GM20000 (cell line): ENCODE data around the gene ASXL1.

Experiments
- DNase-seq: peaks from one replicate; pipeline ENCODE4 v3.0.0; 2012; ENCODE audit warnings: low spot score
- CTCF ChIP-seq: IDR thresholded peaks from 2 replicates; pipeline ENCODE4 v1.5.1; 2012; ENCODE audit warnings: mild to moderate bottlenecking, control low read depth; ENCODE audit errors: extremely low read depth, missing control alignments

ASXL1 gene

GRCh38 chr20:32439132-32439829 lies 81.2 kb downstream of the ASXL1 start:
- TF ChIP-seq CTCF, result no peak
- no peak for DNase-seq

DNA sequence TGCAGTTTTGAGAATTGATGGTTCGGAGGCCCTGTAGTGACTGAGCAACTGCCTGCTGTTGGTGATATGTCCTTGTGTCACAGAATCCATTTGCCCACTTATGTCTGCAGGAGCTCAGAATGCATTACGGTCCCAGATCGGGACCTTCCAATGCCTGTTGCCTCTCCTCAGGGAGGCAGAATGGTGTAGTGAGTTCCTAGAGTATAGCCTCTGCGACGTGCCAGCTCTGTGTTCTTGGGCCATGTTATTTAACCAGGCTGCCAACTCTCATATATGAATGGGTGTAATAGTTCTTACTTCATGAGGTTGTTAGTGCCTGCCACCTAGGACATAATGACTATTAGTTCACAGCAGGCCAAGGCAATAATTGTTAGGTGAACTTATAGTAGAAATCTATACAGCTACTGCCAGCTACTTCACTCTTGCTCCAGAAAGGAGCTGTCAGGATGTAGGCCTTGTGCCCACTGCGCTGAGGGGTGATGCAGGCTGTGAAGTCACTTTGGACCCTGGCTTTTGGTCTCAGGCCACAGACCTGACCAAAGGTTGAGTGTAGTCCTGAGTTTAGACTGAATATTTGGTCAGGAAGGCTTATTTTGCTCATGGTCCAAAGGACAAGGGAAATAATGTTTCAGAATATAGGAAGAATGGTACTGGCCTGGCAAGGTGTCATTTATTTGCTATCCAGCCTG lies 82.1 kb downstream of the ASXL1 start:
- no peak for DNase-seq
- no peak for TF ChIP-seq CTCF

DNA sequence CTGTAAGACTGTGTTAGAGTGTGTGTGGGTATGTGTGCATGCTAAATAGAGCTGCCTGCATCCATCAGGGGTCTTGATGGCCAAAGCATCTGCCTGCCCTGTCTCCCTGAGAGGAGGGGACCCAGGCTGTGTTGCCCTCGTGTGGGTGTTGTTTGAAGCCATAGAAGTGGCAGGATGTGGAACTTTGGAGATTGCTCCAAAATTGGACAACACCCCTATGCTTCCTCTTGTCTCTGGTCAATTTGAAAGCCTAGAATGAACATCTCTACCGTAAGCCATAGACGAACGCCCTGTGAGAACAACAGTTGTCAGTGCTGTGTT lies 82.6 kb downstream of the ASXL1 start:
- DNase-seq, result no peak
- no peak for TF ChIP-seq CTCF

DNA sequence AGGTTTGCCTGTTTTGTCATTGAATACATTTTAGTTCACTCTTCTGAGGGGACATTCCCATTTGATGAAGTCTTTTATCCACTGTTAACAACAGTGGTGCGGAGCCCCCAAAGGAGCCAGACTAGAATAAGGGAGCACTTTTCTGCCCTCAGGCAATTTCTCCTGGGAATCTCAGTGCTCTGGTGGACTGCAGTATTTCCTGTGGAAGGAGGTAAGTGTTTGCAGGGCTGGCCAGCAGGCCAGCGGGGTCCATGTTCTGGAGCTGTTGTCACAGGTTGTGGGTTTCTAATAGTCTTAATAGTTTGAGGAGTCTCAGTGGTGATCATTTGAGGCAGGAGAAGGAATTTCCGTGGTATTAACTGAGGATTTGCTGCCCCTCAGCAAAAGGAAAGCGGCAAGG lies 83.5 kb downstream of the ASXL1 start:
- TF ChIP-seq CTCF, result no peak
- no peak for DNase-seq

GRCh38 chr20:32442630-32443373 lies 84.7 kb downstream of the ASXL1 start:
- no peak for TF ChIP-seq CTCF
- no peak for DNase-seq

DNA sequence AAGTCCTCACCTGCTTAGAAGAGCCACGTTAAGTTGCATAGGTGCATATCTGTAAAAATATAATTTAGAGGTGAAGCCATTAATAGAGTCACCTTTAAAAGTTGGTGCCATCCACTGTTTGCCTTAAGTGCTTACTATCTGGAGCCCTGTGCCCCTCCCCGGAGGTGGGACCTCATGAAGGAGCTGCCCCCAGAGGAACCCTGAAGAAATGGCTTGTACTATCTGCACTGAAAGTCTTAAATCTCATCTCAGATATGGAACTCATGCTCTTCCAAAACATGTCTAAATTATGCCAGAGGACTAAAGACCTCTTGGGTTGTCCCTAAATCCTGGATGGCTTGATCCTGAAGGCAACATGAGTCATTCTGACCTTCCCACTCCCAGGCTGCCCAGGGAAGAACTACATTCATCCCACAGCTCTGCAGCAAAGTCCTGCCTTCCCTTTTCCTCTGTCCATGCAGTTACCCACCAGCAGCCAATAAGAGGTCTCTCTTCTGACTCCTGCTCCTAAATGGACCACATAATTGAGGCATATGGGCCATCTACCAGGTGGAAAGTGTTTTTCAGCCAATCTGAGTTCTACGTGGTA lies 85.3 kb downstream of the ASXL1 start:
- no peak for DNase-seq
- no peak for TF ChIP-seq CTCF

DNA sequence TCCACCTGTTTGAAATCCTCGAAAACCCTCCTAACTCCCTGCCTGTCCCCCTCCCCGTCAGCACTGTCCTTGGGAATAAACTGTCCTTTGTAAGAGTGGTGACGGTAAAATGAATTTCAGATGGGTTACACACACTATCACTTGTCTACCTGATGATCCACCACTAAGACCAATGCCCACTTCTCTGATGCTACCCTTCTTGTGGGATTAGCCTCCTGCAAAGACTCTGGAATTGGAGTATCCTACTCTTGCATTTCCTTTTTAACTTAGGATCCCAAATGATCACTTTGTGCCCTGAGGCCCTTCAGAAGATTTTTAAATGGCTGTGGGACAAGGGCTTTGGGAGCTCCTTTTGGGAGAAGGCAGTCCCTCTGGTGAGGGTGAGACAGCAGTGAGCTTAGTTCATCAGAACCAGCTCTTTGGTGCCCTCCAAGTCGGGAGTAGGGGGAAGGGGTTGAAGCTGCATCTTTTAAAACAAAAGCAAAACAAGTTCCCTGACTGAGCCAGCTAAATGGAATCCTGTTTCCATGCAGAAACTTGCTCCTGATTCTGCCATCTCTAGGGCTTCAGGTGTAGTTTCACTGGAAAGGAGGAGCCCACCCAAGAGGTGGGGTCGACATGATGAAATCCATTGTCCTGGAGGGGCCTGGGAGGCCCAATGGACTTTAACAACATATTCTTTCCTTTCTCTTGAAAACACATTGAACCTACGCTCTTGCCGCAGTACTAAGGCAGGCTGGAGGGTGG lies 86.5 kb downstream of the ASXL1 start:
- no peak for DNase-seq
- no peak for TF ChIP-seq CTCF
